ENCODE data around the gene USP32.

The USP32 gene

GRCh38 chr17:60260540-60260939 is 131.4 kb downstream of the USP32 start:
- Histone ChIP-seq H3K4me2 (ENCODE audit: low read depth, low read length, poor library complexity, severe bottlenecking) (no peak overlapping the region), H3K27me3 (ENCODE audit: insufficient read depth, low read length, poor library complexity, severe bottlenecking) (no peaks in the 10 kb centered on the region), H3K9me2 (replicated peaks; ENCODE audit: low read depth, low read length) (no peaks in the 10 kb centered on the region), H3K9me3 (ENCODE audit: insufficient read depth, low read depth, low read length) (no peaks in the 10 kb centered on the region), H3F3A (ENCODE audit: low read depth) (no peaks in the 10 kb centered on the region), H4K20me1 (ENCODE audit: insufficient read depth, low read length, poor library complexity, severe bottlenecking) (no peaks in the 10 kb centered on the region), H3K4me1 (ENCODE audit: insufficient read depth, low read length, poor library complexity, severe bottlenecking) (no peaks in the 10 kb centered on the region), H3K4me3 (ENCODE audit: low read length, poor library complexity, severe bottlenecking) (no peak overlapping the region), H3K79me2 (ENCODE audit: insufficient read depth, low read length) (no peaks in the 10 kb centered on the region), H3K9ac (ENCODE audit: low read depth, low read length, poor library complexity, severe bottlenecking) (no peak overlapping the region), H2AFZ (ENCODE audit: low read length) (no peak overlapping the region), H3K36me3 (ENCODE audit: insufficient read depth, low read length) (peaks cover 66% of the 10 kb centered on the region)
- TF ChIP-seq EZH2phosphoT487 (IDR thresholded peaks at IDR 0.05; ENCODE audit: borderline replicate concordance) (no peak), CTCF (conservative IDR thresholded peaks at IDR 0.05; ENCODE audit: low read length) (no peak)

- Histone ChIP-seq H3K9ac (ENCODE audit: low read depth, low read length, poor library complexity, severe bottlenecking) (no peak overlapping the region), H3K27me3 (ENCODE audit: insufficient read depth, low read length, poor library complexity, severe bottlenecking) (no peaks in the 10 kb centered on the region), H3K9me3 (ENCODE audit: insufficient read depth, low read depth, low read length) (no peaks in the 10 kb centered on the region), H3F3A (ENCODE audit: low read depth) (no peaks in the 10 kb centered on the region), H3K4me3 (ENCODE audit: low read length, poor library complexity, severe bottlenecking) (no peak overlapping the region), H3K36me3 (ENCODE audit: insufficient read depth, low read length) (peaks cover 56% of the 10 kb centered on the region), H4K20me1 (ENCODE audit: insufficient read depth, low read length, poor library complexity, severe bottlenecking) (no peaks in the 10 kb centered on the region), H2AFZ (ENCODE audit: low read length) (no peak overlapping the region), H3K4me2 (ENCODE audit: low read depth, low read length, poor library complexity, severe bottlenecking) (no peak overlapping the region), H3K9me2 (replicated peaks; ENCODE audit: low read depth, low read length) (no peaks in the 10 kb centered on the region), H3K4me1 (ENCODE audit: insufficient read depth, low read length, poor library complexity, severe bottlenecking) (no peaks in the 10 kb centered on the region), H3K79me2 (ENCODE audit: insufficient read depth, low read length) (no peaks in the 10 kb centered on the region)
- no peak for TF ChIP-seq EZH2phosphoT487 (IDR thresholded peaks at IDR 0.05; ENCODE audit: borderline replicate concordance)
- TF ChIP-seq CTCF (conservative IDR thresholded peaks at IDR 0.05; ENCODE audit: low read length) = no peak
These were observed 133.6 kb downstream of the USP32 start for GRCh38 chr17:60258313-60258712.

- H2AFZ ChIP-seq (ENCODE audit: low read length) = no peak overlapping the region
- no peaks in the 10 kb centered on the region for H4K20me1 ChIP-seq (ENCODE audit: insufficient read depth, low read length, poor library complexity, severe bottlenecking)
- no peaks in the 10 kb centered on the region for H3K9me2 ChIP-seq (replicated peaks; ENCODE audit: low read depth, low read length)
- H3F3A ChIP-seq (ENCODE audit: low read depth) = no peaks in the 10 kb centered on the region
- H3K4me3 ChIP-seq (ENCODE audit: low read length, poor library complexity, severe bottlenecking) = no peak overlapping the region
- H3K27me3 ChIP-seq (ENCODE audit: insufficient read depth, low read length, poor library complexity, severe bottlenecking) = no peaks in the 10 kb centered on the region
- peaks cover 64% of the 10 kb centered on the region for H3K36me3 ChIP-seq (ENCODE audit: insufficient read depth, low read length)
- TF ChIP-seq CTCF (conservative IDR thresholded peaks at IDR 0.05; ENCODE audit: low read length) = no peak
- no peak for TF ChIP-seq EZH2phosphoT487 (IDR thresholded peaks at IDR 0.05; ENCODE audit: borderline replicate concordance)
- H3K9ac ChIP-seq (ENCODE audit: low read depth, low read length, poor library complexity, severe bottlenecking) = no peak overlapping the region
- H3K4me2 ChIP-seq (ENCODE audit: low read depth, low read length, poor library complexity, severe bottlenecking) = no peak overlapping the region
- H3K9me3 ChIP-seq (ENCODE audit: insufficient read depth, low read depth, low read length) = no peaks in the 10 kb centered on the region
- no peaks in the 10 kb centered on the region for H3K4me1 ChIP-seq (ENCODE audit: insufficient read depth, low read length, poor library complexity, severe bottlenecking)
- H3K79me2 ChIP-seq (ENCODE audit: insufficient read depth, low read length) = no peaks in the 10 kb centered on the region
These were observed 135.8 kb downstream of the USP32 start for GRCh38 chr17:60256174-60256573.

Data from Loucy (cell line).